MCF 10A (cell line): ENCODE data around the gene CLECL1. TPM values are rescaled to one million over a fixed set of nuclear protein-coding genes. Genes with fewer than 3 reads are reported as not detected.

Experiments
- BruUV-seq: library from RNA; stranded (reverse); fragments of 400-500 nt; replicated peaks from 2 replicates; lab custom pipeline; 2021; lab: Mats Ljungman, UMichigan
- CTCF ChIA-PET: fragments of 300-600 bp; sonication (Branson Sonifier 250); formaldehyde crosslinking; extraction: SDS; loops from one replicate; lab custom pipeline; 2021; ENCODE audit warnings: antibody characterized with exemption, inconsistent platforms; lab: Yijun Ruan, JAX
- POLR2A ChIA-PET: fragments of 300-600, 350-650 bp; sonication (Branson Sonifier 250); formaldehyde crosslinking; extraction: SDS; loops from one replicate; lab custom pipeline; 2020; ENCODE audit warnings: antibody characterized with exemption, inconsistent platforms; lab: Yijun Ruan, JAX
- DNase-seq: peaks from one replicate; pipeline ENCODE4 v3.0.0-alpha.2; 2018; ENCODE audit not compliant: unreplicated experiment
- H3K27ac Mint-ChIP-seq: one replicate; pipeline ENCODE4 v1.8.0; 2022; ENCODE audit warnings: mild to moderate bottlenecking, low read depth, mixed read lengths; ENCODE audit not compliant: unreplicated experiment
- H3K27me3 Mint-ChIP-seq: one replicate; pipeline ENCODE4 v1.8.0; 2022; ENCODE audit warnings: mixed read lengths; ENCODE audit not compliant: insufficient read depth, unreplicated experiment
- H3K36me3 Mint-ChIP-seq: one replicate; pipeline ENCODE4 v1.8.0; 2022; ENCODE audit warnings: mild to moderate bottlenecking, moderate library complexity, mixed read lengths; ENCODE audit not compliant: insufficient read depth, unreplicated experiment
- H3K4me1 Mint-ChIP-seq: one replicate; pipeline ENCODE4 v1.8.0; 2022; ENCODE audit warnings: mixed read lengths; ENCODE audit not compliant: insufficient read depth, unreplicated experiment
- H3K4me3 Mint-ChIP-seq: one replicate; pipeline ENCODE4 v1.8.0; 2022; ENCODE audit warnings: mild to moderate bottlenecking, moderate library complexity, mixed read lengths; ENCODE audit not compliant: unreplicated experiment
- H3K9me3 Mint-ChIP-seq: one replicate; pipeline ENCODE4 v1.8.0; 2022; ENCODE audit warnings: mixed read lengths; ENCODE audit not compliant: unreplicated experiment
- CTCF ChIP-seq: fragments of 200-600 bp; IDR thresholded peaks from one replicate; pipeline ENCODE4 v1.8.0; 2022; ENCODE audit warnings: antibody characterized with exemption, mild to moderate bottlenecking; ENCODE audit not compliant: unreplicated experiment
- intact Hi-C: fragments of 100-400 bp; cut with micrococcal nuclease; formaldehyde crosslinking; loops from 2 replicates; pipeline ENCODE4 v1.14.1; 2022
- total RNA-seq: library from RNA; stranded (reverse); gene quantifications from 2 replicates; pipeline ENCODE4 v1.2.3, GENCODE V29; 2022

CLECL1 gene
- total RNA-seq, 1 experiment from 2014 or later, result not detected

- POLR2A ChIA-PET, result no interaction called here
- no peak overlapping the region for H3K27ac Mint-ChIP-seq
- BruUV-seq, result no TSS peak
These were observed 32.3 kb downstream of the CLECL1 start for GRCh38 chr12:9700606-9700956.

GRCh38 chr12:9699898-9700605, 32.8 kb downstream of the CLECL1 start:
- Mint-ChIP-seq H3K27ac (no peak overlapping the region), H3K4me3 (no peak overlapping the region), H3K27me3 (no peaks in the 10 kb centered on the region), H3K4me1 (no peaks in the 10 kb centered on the region), H3K36me3 (peaks cover 9% of the 10 kb centered on the region), H3K9me3 (peaks cover 5% of the 10 kb centered on the region)
- BruUV-seq, result no TSS peak
- ChIA-PET POLR2A (interaction anchor here (0.8 kb wide), 2 partner anchors 9 to 51 kb away, joined by 3 read pairs; no protein-coding TSS in a partner anchor), CTCF (interaction anchor here (0.6 to 1.5 kb wide), 2 partner anchors 10 to 61 kb away, joined by 3 to 6 read pairs; no protein-coding TSS in a partner anchor)
- DNase-seq, result no peak
- intact Hi-C loops, result no loop called here
- TF ChIP-seq CTCF, result no peak

More at GRCh38 chr12:9700606-9700956, 32.3 kb downstream of the CLECL1 start:
- no peak for TF ChIP-seq CTCF
- no peaks in the 10 kb centered on the region for H3K4me1 Mint-ChIP-seq
- no peak overlapping the region for H3K4me3 Mint-ChIP-seq
- H3K9me3 Mint-ChIP-seq, result peaks cover 10% of the 10 kb centered on the region
- intact Hi-C loops, result no loop called here
- DNase-seq, result no peak
- no peaks in the 10 kb centered on the region for H3K27me3 Mint-ChIP-seq
- peaks cover 4% of the 10 kb centered on the region for H3K36me3 Mint-ChIP-seq
- CTCF ChIA-PET, result interaction anchor here (1.5 kb wide), 1 partner anchor 10 kb away, joined by 6 read pairs; no protein-coding TSS in a partner anchor

DNA sequence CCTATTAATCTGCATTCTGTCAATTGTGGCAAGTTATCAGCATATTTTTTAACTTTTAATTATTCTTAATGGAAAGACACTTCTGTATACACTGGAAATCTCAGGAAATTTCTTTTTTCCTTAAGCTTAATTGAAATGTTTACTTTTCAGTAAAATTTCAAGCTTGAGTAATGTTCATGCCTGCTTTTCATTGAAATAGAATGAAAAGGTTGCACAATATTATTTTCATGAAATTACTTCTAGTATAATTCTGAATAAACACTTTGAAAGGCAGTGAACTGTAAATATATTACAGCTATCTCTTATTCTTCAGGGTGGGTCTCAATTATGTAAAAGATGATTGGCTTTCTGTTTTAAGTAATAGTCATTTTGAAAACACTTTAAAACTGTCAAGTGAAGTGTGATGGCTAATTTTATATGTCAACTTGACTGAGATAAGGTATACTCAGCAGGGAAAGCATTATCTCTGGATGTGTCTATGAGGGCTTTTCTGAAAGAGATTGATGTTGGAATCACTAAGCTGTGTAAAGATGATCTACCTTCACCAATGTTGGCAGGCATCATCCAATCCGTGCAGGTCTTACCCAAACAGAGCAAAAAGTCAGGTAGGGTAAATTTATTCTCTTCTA, 33.5 kb downstream of the CLECL1 start:
- no peak overlapping the region for H3K27ac Mint-ChIP-seq
- H3K27me3 Mint-ChIP-seq, result no peaks in the 10 kb centered on the region
- peaks cover 1% of the 10 kb centered on the region for H3K9me3 Mint-ChIP-seq
- no peak overlapping the region for H3K4me3 Mint-ChIP-seq
- H3K4me1 Mint-ChIP-seq, result no peaks in the 10 kb centered on the region
- ChIA-PET CTCF (interaction anchor here (0.6 to 1.5 kb wide), 2 partner anchors 11 to 60 kb away, joined by 3 to 6 read pairs; no protein-coding TSS in a partner anchor), POLR2A (interaction anchor here (0.8 kb wide), 2 partner anchors 10 to 50 kb away, joined by 3 read pairs; no protein-coding TSS in a partner anchor)
- peaks cover 9% of the 10 kb centered on the region for H3K36me3 Mint-ChIP-seq
- no TSS peak for BruUV-seq
- TF ChIP-seq CTCF, result no peak
- no peak for DNase-seq
- intact Hi-C loops, result no loop called here

DNA sequence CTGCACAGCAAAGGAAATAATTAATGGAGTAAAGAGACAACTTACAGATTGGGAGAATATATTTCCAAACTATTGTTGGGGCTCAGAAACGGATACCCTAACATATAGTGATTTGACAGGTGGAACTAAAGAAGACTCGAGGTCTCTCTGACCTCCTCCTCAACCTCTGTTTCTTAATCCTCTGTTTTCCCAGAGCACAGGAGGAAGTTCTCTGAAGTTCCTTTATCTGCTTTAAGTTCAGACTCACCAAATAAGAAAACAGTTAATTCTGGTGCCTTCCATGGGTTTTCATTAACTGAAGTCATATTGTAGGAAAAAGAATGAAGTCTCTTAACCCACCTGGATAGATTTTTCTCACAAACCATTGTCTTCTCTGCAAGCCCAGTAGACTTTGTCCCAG, 34.2 kb downstream of the CLECL1 start:
- BruUV-seq, result no TSS peak
- ChIA-PET CTCF (interaction anchor here (1.6 kb wide), 1 partner anchor 10 kb away, joined by 6 read pairs; no protein-coding TSS in a partner anchor), POLR2A (no interaction called here)
- DNase-seq, result no peak
- H3K36me3 Mint-ChIP-seq, result peaks cover 9% of the 10 kb centered on the region
- no peaks in the 10 kb centered on the region for H3K27me3 Mint-ChIP-seq
- H3K27ac Mint-ChIP-seq, result no peak overlapping the region
- intact Hi-C loops, result no loop called here
- H3K4me3 Mint-ChIP-seq, result no peak overlapping the region
- H3K4me1 Mint-ChIP-seq, result no peaks in the 10 kb centered on the region
- H3K9me3 Mint-ChIP-seq, result no peaks in the 10 kb centered on the region
- no peak for TF ChIP-seq CTCF
